Coronary artery (tissue), 2 donors: ENCODE data around the gene SERPINB13.

Source experiments
- DNase-seq: peaks from one replicate; pipeline ENCODE4 v3.0.0-alpha.2; 2017; ENCODE audit warnings: low spot score
- H3K27ac ChIP-seq, 2 donors: fragments of 200-600 bp; sonication (generic); one replicate each; pipeline ENCODE4 v1.5.1; 2016 to 2019
- H3K4me3 ChIP-seq: fragments of 200-600 bp; sonication (generic); 2 replicates; pipeline ENCODE4 v1.5.1; 2016; ENCODE audit warnings: mild to moderate bottlenecking, moderate library complexity
- CTCF ChIP-seq: fragments of 200-600 bp; sonication (generic); IDR thresholded peaks from one replicate; pipeline ENCODE4 v1.5.1; 2019; ENCODE audit warnings: antibody characterized with exemption

The SERPINB13 gene

DNA sequence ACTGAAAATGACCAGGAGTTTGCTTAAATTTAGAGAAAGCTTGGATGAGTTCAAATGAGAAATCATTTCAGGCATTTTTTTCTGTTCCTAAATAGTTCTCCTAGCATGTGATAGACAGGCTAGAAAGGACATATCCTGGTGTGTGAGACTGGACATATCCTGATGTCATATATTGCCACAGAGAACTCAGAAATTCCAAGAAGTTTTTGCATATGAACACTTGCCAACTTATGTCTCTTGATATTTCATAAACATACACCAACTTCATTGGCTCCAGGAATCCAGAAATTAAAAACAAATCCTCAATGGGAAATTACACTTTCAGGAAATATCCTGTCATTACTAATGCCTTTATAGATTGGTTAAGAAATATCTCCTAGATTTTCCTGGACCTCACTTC is 59.8 kb downstream of the SERPINB13 start:
- Histone ChIP-seq H3K27ac (no peak overlapping the region), H3K4me3 (no peak overlapping the region)
- no peak for TF ChIP-seq CTCF
- no peak for DNase-seq

- Histone ChIP-seq H3K27ac (no peak overlapping the region), H3K4me3 (no peak overlapping the region)
- no peak for TF ChIP-seq CTCF
- DNase-seq, result no peak
Measured at GRCh38 chr18:63648241-63648640, 61.1 kb downstream of the SERPINB13 start.
